Measurements from ENCODE around the gene SLC34A3. TPM values are rescaled to one million over a fixed set of nuclear protein-coding genes. Genes with fewer than 3 reads are reported as not detected.

The SLC34A3 gene
- total RNA-seq, 4 donors from 2014 or later, result not detected

GRCh38 chr9:137265496-137266161, 34.9 kb downstream of the SLC34A3 start:
- H3K4me3 ChIP-seq, result no peak overlapping the region
- no peak for ATAC-seq
- H3K36me3 ChIP-seq, result peaks cover 0 to 73% of the 10 kb centered on the region in 2 donors
- H3K27ac ChIP-seq, result no peak overlapping the region
- peaks cover 0 to 35% (median 12%) of the 10 kb centered on the region in 3 donors for H3K4me1 ChIP-seq
- H3K9me3 ChIP-seq, result no peaks in the 10 kb centered on the region
- no peaks in the 10 kb centered on the region for H3K27me3 ChIP-seq
- no CpG with 5 or more reads among the region's 29 CpGs for WGBS, 2 donors (ENCODE audit: low coverage in 1 of 2)
- TF ChIP-seq POLR2AphosphoS5 (IDR thresholded peaks at IDR 0.05) (no peak), EP300 (IDR thresholded peaks at IDR 0.05) (no peak), CTCF (IDR thresholded peaks at IDR 0.05) (no peak), POLR2A (IDR thresholded peaks at IDR 0.05) (no peak)

- Histone ChIP-seq H3K27ac (no peak overlapping the region), H3K9me3 (no peaks in the 10 kb centered on the region), H3K4me1 (peaks cover 0 to 35% (median 12%) of the 10 kb centered on the region in 3 donors), H3K27me3 (no peaks in the 10 kb centered on the region), H3K4me3 (no peak overlapping the region), H3K36me3 (peaks cover 0 to 76% of the 10 kb centered on the region in 2 donors)
- TF ChIP-seq POLR2A (IDR thresholded peaks at IDR 0.05), result no peak
- no peak for TF ChIP-seq CTCF (IDR thresholded peaks at IDR 0.05)
- TF ChIP-seq EP300 (IDR thresholded peaks at IDR 0.05), result no peak
- no peak for TF ChIP-seq POLR2AphosphoS5 (IDR thresholded peaks at IDR 0.05)
- no peak for ATAC-seq
- WGBS, 2 donors (ENCODE audit: low coverage in 1 of 2), result 40% methylated on average over 1 of the region's 15 CpGs; no CpG with 5 or more reads in 1 of the 2 donors
Measured at GRCh38 chr9:137266162-137266527, 35.4 kb downstream of the SLC34A3 start.

GRCh38 chr9:137266585-137267453, 36.1 kb downstream of the SLC34A3 start:
- WGBS, 2 donors (ENCODE audit: low coverage in 1 of 2), result 88% methylated on average over 6 of the region's 34 CpGs; no CpG with 5 or more reads in 1 of the 2 donors
- TF ChIP-seq CTCF (IDR thresholded peaks at IDR 0.05) (no peak), POLR2AphosphoS5 (IDR thresholded peaks at IDR 0.05) (no peak), POLR2A (IDR thresholded peaks at IDR 0.05) (no peak), EP300 (IDR thresholded peaks at IDR 0.05) (no peak)

GRCh38 chr9:137267933-137268355, 37.2 kb downstream of the SLC34A3 start:
- H3K27ac ChIP-seq, result peak overlapping the region in 2 of 4 donors; percentile 37 to 49
- no peak for ATAC-seq
- H3K36me3 ChIP-seq, result peaks cover 0 to 91% of the 10 kb centered on the region in 2 donors

More at GRCh38 chr9:137266585-137267453, 36.1 kb downstream of the SLC34A3 start:
- no peaks in the 10 kb centered on the region for H3K27me3 ChIP-seq
- H3K4me3 ChIP-seq, result no peak overlapping the region
- ATAC-seq, result no peak
- H3K4me1 ChIP-seq, result peaks cover 0 to 33% (median 12%) of the 10 kb centered on the region in 3 donors
- no peaks in the 10 kb centered on the region for H3K9me3 ChIP-seq
- peaks cover 0 to 82% of the 10 kb centered on the region in 2 donors for H3K36me3 ChIP-seq
- H3K27ac ChIP-seq, result no peak overlapping the region

More at GRCh38 chr9:137267933-137268355, 37.2 kb downstream of the SLC34A3 start:
- TF ChIP-seq POLR2AphosphoS5 (IDR thresholded peaks at IDR 0.05) (no peak), POLR2A (IDR thresholded peaks at IDR 0.05) (no peak), EP300 (IDR thresholded peaks at IDR 0.05) (no peak), CTCF (IDR thresholded peaks at IDR 0.05) (no peak)
- Histone ChIP-seq H3K9me3 (no peaks in the 10 kb centered on the region), H3K27me3 (no peaks in the 10 kb centered on the region), H3K4me1 (peaks cover 0 to 25% (median 12%) of the 10 kb centered on the region in 3 donors), H3K4me3 (no peak overlapping the region)
- 61 to 89% methylated on average over 3 to 5 of the region's 6 CpGs for WGBS, 2 donors (ENCODE audit: low coverage in 1 of 2)
